ENCODE measurements around the gene TNFAIP2. TPM values are rescaled to one million over a fixed set of nuclear protein-coding genes. Genes with fewer than 3 reads are reported as not detected.

The TNFAIP2 gene
- total and polyA plus RNA-seq, 2 of the 4 experiments (the other 2 are of a cell fraction) = 6.3 to 9.6 TPM

DNA sequence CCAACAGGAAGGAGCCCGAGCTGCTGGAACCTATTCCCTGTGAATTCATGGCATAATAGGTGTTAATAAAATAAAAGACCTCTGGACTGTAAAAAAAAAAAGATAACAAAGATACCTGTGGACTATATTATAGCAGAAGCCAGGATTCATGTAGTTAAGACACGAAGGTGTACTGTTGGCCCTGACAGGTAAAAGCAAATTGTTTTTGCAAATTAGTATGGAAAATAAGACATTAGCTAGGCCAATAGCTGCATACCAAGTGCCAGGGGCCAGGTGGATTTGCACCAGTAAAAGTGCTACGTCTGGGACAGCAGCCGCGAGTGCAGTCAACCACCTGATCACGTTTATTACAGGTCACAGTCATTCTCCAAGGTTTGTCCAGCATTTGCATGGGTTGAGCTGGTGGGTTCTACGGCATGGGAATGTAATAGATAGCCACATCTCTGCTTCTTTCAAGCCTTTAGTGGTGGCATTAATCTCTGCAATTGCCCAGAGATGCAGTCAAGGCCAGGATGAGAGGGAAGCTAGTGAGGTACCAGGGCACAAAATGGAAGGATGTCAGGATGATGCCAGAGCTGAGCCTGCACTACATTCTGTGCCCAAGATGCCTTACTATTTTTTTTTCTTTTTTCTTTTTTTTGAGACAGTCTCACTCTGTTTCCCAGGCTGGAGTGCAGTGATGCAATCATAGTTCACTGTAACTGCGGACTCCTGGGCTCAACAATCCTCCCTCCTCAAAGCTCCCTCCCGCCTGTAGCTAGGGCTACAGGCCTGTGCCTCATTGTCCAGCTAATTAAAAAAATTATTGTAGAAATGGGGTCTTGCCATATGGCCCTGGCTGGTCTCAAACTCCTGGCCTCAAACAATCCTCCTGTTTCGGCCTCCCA is 26.3 kb downstream of the TNFAIP2 start:
- Histone ChIP-seq H3K14ac (replicated peaks; ENCODE audit: low read depth, low read length) (no peak overlapping the region), H2BK20ac (ENCODE audit: low read depth, low read length) (no peak overlapping the region), H3K79me1 (ENCODE audit: low read depth in 1 of 2, low read length in 2 of 2) (no peaks in the 10 kb centered on the region), H4K20me1 (ENCODE audit: insufficient read depth, low read length) (no peaks in the 10 kb centered on the region), H3K4ac (ENCODE audit: low read depth, low read length) (no peak overlapping the region; the same call in 1 of the 2 replicates), H3K9me1 (ENCODE audit: insufficient read depth, low read length) (no peaks in the 10 kb centered on the region), H4K8ac (ENCODE audit: low read depth in 2 of 2, low read length in 2 of 2) (no peak overlapping the region), H3K27ac (ENCODE audit: insufficient read depth, low read length) (no peak overlapping the region), H3K36me3 (ENCODE audit: control insufficient read depth, insufficient read depth, low read length) (no peaks in the 10 kb centered on the region), H3K56ac (ENCODE audit: extremely low read depth, insufficient read depth, low read length) (no peak overlapping the region), H3K4me1 (ENCODE audit: control insufficient read depth, insufficient read depth, low read length) (no peaks in the 10 kb centered on the region), H3K18ac (ENCODE audit: low read depth, low read length) (no peak overlapping the region), H2AFZ (replicated peaks; ENCODE audit: low read length, poor library complexity) (no peak overlapping the region), H3K4me3 (ENCODE audit: insufficient read depth, low read depth, low read length) (no peak overlapping the region), H2BK120ac (ENCODE audit: low read depth, low read length) (no peak overlapping the region), H3K9me3 (ENCODE audit: control insufficient read depth, insufficient read depth, low read length) (no peaks in the 10 kb centered on the region), H3K23ac (ENCODE audit: low read depth, low read length) (no peak overlapping the region), H2AK9ac (replicated peaks; ENCODE audit: low read depth, low read length, poor library complexity) (no peak overlapping the region), H4K91ac (ENCODE audit: insufficient read depth, low read depth, low read length) (no peak overlapping the region), H4K5ac (ENCODE audit: low read depth, low read length) (no peak overlapping the region), H3K27me3 (ENCODE audit: control insufficient read depth, insufficient read depth, low read length) (peaks cover 20% of the 10 kb centered on the region), H3K4me2 (ENCODE audit: low read depth, low read length) (no peak overlapping the region), H2AK5ac (ENCODE audit: low read depth, low read length) (no peak overlapping the region), H2BK15ac (ENCODE audit: low read depth, low read length) (no peak overlapping the region), H3K9ac (ENCODE audit: low read depth, low read length) (no peak overlapping the region), H2BK5ac (ENCODE audit: low read depth, low read length, poor library complexity, severe bottlenecking) (no peak overlapping the region)
- DNase-seq = no peak
- dilution Hi-C loops (cut with HindIII; ENCODE audit: low sequenced_read_pairs, unreplicated experiment) (no loop called here), intact Hi-C loops (cut with micrococcal nuclease) (no loop called here), in situ Hi-C loops (cut with MboI; ENCODE audit: low sequenced_read_pairs) (no loop called here)
- WGBS, 2 experiments (ENCODE audit: extremely low coverage in 2 of 2, insufficient read length in 1 of 2) = 72% methylated on average over 3 of the region's 10 CpGs; no CpG with 5 or more reads in 1 of the 2 experiments
- 0 out of 2 replicates have a peak, but pooled peaks have one; percentile 18 for TF ChIP-seq CEBPB (IDR thresholded peaks at IDR 0.05; ENCODE audit: low read depth, low read length)
- no peak for TF ChIP-seq POLR2A (IDR thresholded peaks at IDR 0.05; ENCODE audit: low read depth, low read length)
- CTCF ChIA-PET = interaction anchor here (0.6 kb wide), 1 partner anchor 41 kb away, joined by 4 read pairs; no protein-coding TSS in a partner anchor
- POLR2A ChIA-PET (ENCODE audit: unreplicated experiment) = no interaction called here
- no peak for ATAC-seq (ENCODE audit: low read depth)
- no TSS peak for BruUV-seq (replicated peaks)

Measured in IMR-90 (cell line).